NCI-H2107 treated with DMSO at 0.1 percent for 48 hours (cell line): ENCODE measurements around the gene ATF6.

Source experiments
- DNase-seq: peaks from one replicate; lab custom pipeline; 2025; ENCODE audit not compliant: unreplicated experiment; lab: John Stamatoyannopoulos, UW

ATF6 gene

DNA sequence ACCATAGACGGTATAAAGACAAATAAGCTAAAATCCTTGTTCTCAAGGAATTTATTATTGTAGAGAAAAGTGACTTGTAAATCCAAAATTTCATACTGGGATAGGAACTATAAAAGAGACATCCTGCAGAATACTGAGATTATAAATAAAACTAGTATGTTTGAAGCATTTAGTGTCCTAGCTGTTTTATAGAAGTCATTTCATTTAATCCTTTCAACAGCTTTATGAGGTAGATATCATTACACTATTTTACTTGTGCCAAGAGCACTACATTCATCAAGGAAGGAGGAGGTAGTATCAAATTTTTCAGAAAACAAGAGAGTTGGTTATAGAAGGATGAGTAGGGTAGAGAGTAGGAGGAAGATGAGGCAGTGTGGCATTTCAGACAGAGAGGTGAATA, 119.6 kb downstream of the ATF6 start:
- no peak for DNase-seq

DNA sequence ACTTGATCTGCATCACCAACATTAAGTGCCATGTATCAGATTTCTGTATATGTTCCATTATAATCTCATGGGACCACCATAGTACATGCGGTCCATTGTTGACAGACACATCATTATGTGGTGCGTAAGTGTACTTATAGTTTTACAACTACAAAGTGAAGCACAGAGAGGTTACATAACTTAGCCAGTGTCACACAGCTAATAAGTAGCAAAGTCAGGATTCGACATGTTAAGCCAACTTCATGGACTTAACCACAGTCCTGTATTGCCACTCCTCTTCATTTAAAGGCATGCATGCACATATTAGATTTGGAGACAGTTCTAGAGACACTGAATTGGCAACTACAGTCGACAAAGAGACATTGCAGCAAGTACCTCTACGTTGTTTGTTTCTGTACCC, 120.5 kb downstream of the ATF6 start:
- DNase-seq, result no peak

DNA sequence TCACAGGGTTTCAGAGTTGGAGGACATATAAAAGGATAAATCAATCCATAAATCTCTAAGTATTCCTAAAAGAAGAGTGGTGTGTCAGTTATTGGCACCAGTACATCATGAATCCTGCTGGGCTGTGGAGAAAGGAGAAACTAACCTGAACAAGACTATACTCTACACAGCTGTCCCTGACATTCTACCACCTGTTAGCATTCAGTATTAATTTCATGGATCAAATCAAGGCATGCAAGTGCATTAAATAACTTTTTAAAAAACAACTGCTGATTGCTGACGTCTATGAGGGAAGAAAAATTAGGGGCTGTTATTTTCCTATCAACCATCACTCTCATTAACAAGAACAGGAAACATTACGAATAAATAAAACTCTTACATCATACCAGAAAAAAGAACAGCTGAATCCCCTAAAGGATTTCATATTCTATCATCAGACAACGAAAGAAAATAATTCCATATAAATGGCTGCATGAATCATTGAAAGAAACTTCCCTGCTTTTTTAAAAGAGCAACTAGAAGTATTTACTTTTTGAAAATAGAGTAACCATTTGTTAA, 121.7 kb downstream of the ATF6 start:
- DNase-seq, result no peak

DNA sequence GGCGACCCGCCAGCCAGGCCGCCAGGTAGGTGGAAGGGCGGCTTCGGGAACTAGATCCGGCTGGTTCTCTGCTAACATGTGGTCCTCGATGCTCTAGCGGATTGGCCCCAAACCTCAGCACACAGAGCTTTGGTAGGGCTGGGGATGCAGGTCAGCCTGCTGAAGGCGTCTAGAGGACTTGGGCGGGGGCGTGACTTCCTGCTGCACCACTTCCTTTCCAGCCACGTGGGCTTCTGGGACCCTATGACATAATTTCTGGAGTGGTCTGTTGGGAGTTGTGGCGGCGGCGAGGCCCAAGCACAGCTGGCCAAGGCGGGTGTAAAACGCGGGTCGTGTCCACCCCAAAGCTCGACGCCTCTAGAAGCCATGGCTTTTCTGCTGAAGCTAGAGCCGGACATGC, 124.5 kb downstream of the ATF6 start:
- DNase-seq, result no peak

DNA sequence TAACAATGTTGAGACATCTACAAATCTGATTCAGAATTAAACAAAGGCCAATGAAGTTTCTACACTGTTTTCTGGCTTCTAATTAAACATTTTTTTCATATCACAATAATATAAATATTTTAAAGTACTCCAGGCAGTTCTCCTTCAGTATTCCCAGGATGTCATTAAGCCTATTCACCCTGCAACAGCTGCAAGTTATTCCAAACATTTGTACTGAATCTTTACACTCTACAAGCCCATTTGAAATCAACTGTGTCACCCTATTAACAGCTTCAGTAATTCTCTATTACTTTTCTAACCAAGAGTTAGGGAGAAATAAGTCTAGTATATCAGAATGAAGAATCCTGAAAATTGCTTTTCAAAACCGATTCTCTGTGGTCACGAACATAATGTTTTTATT, 133.0 kb downstream of the ATF6 start:
- DNase-seq, result no peak

DNA sequence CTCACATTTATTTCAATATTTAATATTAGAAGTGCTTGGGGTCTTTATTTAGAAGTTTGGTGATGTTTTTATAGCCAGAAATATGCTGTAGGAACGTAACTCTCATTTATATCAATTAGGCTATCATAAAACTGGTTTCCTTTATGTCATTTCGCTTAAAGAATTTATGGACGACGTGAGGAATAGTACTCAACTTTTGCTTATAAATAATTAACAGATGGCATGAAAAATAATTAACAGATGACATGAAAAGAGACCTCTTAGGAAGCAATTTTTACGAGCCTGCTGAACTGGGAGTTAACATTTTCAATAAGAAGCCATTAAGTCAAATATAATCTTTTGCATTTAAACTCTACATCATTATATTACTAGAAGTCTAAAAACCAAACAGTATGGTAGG, 134.0 kb downstream of the ATF6 start:
- no peak for DNase-seq

DNA sequence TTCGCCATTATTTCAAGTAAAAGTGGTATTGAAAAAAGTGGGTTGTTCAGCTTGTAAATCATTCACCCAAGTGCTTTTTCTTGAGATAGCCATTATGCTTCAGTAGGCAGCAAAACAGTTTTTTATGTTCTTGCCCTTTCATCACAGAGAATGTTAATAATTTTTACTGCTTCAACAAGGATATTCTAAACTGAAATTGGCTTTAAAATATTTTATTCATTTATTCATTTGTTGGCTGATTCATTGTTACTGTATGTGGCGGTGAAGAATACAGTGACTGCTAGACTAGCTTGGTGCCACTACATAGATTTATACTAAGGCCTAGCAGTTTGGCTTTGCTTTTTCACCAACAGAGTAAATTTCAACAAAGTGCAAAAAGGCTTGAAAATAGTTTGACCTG, 136.1 kb downstream of the ATF6 start:
- DNase-seq, result no peak

DNA sequence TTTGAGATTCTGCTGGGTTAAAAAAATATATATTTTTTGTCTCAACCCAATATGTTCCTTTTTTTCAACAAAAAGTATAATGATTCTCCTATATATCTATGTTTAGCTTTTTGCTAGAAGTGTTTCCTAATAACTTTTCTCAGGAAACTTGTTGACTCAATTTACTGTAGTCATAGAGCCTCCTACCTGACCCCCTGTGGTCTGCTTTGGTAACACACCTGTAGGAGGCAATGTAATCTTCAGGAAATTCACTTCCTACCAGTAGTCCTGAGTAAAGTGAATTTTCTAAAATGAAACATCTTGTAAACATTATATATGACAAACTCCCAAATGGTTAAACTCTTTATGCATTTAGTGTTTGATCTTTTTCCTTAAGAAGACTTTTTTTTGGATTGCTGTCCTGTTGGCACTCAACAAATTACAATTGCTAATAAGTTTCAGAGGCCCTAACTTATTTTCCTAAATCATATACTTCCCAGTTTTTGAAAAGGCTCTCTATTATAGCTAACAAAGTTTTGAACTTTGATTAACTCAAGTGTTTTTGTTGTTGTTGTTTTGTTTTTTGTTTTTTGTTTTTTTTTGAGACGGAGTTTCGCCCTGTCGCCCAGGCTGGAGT, 139.3 kb downstream of the ATF6 start:
- no peak for DNase-seq

DNA sequence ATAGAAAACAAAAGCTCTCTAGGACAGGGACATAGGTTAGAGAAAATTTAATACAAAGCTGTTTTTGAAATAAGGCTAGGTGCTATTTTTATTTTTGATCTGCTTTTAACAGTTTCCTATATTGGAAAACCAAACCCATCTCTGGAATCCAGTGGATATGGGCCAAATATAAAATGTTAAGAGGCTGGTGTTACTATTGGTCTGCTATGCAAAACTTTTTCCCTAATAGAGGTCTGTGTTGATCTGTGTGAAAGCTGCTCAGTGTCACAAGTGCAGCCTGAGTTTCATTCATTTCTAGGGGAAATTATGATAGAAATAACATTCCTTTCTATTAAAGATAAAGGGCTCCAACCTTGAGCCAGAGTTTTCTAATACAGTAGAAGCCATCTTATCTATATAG, 141.1 kb downstream of the ATF6 start:
- DNase-seq, result no peak

DNA sequence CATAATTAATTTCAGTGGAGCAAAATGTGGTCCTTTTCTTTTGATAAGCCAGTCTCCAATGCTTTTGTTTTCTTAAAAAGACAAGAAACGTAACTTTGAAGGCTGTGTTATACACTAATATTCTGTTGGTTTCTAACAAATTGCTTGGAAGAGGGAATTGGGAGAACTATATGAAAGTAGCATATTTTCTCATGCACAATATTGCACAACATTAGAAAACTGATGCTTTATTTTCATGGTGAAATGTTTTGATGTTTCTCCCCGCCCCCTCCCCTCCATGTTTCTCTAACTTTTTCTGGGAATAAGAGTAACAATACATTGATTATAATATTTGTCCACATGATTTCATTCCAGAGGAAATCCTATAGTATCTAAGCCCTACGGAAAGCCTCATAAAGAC, 142.1 kb downstream of the ATF6 start:
- DNase-seq, result no peak

DNA sequence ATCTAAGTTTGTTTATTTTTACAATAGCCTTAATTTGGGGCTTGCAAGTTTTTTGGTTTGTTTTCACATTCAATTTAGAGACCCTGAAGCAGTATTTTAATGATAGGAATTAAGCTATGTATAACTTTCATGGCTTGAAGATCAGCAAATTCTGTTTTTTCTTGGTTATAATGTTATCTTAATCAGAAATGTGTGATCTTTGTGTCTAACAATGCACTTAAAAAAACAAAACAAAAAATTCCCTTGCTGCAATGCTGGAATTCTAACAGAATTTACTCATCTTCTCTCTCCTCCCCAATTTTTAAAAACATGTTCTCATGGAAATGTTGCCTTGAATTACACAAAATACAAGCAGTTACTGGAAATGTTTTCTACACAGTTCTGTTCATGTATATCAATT, 144.5 kb downstream of the ATF6 start:
- DNase-seq, result no peak

DNA sequence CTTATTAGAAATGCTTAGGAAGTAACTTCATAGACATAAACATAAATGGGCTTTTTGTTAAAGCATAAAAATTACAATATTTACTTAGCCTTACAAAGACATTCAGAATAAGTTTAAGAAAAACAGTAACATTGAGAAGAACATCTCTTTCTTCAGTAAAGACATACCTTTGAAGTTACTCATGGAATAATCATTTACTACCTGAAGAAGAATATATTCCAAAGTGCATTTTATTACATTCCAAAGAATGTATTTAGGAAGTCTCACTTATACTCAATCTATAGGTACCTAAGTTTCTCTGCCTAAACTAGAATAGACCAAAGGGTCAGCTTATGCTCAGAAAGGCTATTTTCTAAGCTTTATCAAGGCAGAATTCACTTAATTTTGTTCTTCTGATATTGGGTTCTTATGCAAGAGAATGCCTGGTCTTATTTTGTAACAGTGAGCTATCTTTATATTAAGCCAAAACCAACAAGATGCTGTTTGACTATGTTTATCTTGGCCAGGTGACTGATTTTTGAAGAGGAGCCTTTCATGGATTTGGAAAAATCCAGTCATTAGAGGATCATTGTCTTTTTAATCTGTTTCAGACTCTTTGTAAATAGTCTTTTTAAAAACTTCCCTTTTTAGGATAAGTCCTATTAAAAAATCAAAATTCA, 147.5 kb downstream of the ATF6 start:
- no peak for DNase-seq

DNA sequence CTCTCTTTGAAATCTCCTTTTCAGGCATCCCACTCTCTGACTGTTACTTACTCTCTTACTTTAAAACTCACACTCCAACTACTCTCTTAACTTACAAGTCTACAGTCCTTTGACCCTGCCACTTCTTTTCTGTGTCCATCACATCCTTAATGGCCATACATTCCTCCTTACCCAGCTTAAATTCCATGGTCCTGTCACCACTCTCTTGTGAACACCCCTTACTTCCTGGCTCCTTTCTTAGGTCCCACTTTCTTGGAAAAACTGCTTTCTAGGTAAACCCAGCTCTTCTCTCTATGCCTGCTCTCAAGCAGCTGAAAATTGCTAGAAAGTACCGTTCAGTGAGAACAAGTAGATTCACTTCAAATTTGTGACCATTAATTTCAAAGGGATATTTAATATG, 148.5 kb downstream of the ATF6 start:
- DNase-seq, result no peak

DNA sequence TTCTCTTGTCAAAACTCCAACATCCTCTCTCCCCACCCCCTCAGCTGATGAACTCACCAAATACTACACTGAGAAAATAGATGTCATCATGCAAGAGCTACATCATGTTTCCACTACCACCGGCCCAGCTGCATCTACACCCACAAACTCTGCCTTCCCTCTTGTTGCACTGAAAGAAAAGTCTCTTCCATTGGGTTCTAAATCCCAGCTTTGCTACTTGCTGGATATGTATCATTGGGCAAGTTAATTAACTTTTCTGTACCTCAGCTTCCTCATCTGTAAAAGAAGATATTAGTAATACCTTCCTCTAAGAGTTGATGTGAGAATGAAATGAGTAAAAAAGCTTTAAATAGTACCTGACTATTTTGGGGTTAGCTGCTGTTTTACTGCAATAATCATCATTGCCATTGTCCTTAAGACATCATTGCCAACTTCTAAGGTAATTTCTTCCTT, 149.0 kb downstream of the ATF6 start:
- DNase-seq, result no peak

DNA sequence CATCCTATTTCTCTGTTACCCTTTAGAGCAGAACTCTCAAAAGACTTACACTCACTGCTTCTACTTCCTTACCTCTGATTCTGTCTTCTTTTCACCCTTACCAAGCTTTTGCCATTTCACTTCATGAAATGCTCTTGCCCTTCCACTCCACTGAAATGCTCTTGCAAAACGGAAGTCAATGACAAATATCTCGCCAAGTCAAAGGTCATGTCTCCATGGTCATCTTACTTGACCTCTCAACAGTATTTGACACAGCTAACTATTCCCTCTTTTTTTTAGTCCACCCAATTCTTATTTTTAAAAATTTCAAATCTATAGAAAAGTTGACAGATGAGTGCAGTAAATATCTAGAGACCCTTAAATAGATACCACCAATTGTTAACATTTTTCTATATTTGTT, 149.9 kb downstream of the ATF6 start:
- no peak for DNase-seq

DNA sequence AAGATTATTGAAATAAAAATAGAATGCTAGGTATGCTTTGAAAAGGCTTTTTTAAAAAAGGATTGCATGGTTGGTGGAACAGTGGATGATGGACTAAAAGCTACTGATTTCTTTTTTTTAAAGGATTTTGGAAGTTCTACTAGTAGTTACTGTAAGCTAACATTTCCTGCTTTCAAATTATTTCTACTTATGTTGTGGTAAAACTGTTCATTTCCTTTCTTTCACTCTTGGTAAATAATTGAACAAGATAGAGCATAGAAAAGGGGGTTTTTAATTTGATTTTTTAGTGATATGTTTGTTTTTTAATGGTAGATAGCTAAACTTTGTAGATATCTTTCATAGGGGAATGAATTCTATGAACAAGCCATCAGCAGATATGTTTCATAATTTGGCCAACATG, 153.1 kb downstream of the ATF6 start:
- DNase-seq, result no peak

DNA sequence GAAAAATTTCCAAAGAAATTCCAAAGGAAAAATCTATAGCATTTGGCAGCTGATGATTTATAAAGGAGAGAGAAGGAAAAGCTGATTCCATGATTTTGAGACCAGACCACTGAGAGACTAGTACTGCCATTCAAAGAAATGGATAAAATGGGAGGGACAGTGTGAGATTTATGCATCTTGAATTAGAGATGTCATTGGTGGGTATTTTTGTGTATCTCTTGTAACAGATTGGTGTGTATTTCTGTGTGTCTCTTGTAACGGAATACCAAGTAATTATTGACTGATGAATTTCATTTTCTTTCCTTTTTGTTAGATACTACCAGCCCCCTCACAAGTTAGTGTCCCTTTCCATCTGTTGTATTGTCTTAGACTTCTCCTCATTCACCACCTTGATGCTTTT, 155.4 kb downstream of the ATF6 start:
- DNase-seq, result no peak

DNA sequence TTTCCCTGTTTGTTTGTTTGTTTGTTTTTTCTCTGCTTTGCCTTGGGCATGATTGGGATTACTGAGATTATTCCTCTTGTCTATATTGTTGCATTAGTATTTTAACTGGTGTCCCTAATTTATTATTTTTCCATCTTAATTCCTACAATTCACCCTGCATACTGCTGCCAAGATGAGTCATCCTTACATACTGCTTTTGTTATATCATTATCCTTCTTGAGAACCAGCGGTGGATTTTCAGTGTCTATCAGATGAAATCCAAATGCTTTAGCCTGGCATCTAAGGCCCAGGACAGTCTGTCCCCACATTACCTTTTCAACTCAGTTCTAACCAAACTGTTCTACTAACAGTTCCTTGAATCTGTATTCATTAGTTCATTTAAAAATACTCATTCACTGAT, 155.9 kb downstream of the ATF6 start:
- no peak for DNase-seq

DNA sequence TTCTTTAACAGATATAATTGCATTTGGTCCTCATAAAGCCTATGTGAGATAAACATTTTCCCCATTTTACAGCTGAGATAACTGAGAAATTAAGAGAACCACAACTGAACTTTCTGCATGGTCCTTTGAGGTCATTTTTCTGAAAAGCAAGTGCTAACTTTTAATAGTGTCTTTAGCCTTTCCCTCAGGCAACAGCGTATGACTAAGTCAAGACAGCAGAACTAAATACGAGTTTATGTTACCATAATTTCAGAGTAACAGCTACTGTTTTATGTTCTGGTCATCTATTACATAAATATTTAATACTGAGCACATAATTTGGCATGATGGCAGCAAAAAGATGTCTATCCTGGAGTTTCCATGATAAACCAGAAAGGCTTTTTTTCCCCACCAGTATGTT, 161.9 kb downstream of the ATF6 start:
- no peak for DNase-seq

DNA sequence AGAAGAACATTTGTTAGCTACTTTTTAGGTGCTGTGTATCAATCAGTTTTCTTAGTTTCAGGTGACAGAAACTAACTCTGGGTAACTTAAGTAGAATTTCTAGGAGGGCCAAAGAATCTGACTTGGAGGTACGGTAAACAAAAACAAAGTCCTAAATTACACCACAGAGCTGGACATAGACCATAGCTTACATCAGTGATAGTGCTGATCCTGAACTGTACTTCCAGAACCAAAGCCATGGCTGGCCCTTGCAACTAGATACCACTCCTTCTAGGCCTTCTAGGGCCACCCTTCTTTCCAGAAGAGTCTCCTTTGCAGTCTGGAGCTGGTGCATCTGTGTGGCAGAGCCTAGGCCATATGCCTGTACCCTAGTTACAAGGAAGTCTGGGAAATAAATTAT, 163.0 kb downstream of the ATF6 start:
- no peak for DNase-seq

DNA sequence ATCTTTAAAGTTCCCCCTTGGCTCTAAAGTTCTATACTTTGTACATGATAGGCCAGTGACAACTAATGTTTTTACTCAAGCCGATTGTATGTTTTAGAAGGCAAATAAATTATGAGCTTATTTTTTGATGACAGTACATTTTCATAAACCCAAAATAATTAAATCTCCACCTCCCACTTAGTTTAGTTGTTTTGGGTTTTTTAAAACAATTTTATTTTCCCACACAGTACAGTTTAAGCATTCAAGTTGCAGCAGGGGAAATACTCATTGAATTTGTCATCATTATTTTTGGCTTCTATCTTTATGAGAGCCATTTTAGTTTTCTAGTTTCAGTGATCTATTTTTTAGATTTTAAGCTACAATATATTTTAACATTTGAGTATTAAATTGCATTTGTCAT, 163.9 kb downstream of the ATF6 start:
- DNase-seq, result no peak

DNA sequence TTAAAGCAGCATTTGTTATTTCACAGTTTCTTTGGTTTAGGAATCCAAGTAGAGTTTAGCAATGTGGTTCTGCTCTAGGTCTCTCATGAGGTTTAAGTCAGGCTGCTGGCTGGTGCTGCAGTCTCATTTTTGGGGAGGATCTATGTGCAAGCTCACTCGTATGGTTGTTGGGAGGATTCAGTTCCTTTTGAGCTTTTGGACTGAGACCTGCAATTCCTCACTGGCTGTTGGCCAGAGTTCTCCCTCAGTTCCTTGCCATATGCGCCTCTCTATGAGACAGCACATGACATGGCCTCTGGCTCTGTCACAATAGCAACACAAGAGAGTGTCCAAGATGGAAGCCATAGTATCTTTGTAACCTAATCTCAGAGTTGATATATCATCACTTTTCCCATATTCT, 166.5 kb downstream of the ATF6 start:
- no peak for DNase-seq
